HepG2 (cell line): ENCODE measurements around the gene TENM3. TPM values are rescaled to one million over a fixed set of nuclear protein-coding genes. Genes with fewer than 3 reads are reported as not detected.

Source experiments
- ATAC-seq: fragments of 200-7000 bp; cut with Tn5 transposase; 3 replicates; pipeline ENCODE4 v1.9.1; 2020; ENCODE audit warnings: mild to moderate bottlenecking, moderate library complexity
- BruUV-seq: library from RNA; stranded (reverse); fragments of 400-500 nt; replicated peaks from 2 replicates; lab custom pipeline; 2021; lab: Mats Ljungman, UMichigan
- CTCF ChIA-PET: fragments of 300-600 bp; formaldehyde crosslinking; extraction: SDS; loops from one replicate; lab custom pipeline; 2021; ENCODE audit warnings: low total read pairs, inconsistent platforms, low intra/inter-chr PET ratio; lab: Yijun Ruan, JAX
- POLR2A ChIA-PET: fragments of 350-600 bp; sonication (Branson Sonifier 250); formaldehyde crosslinking; loops from one replicate; lab custom pipeline; 2020; ENCODE audit warnings: antibody characterized with exemption, inconsistent platforms; lab: Yijun Ruan, JAX
- DNase-seq: peaks from one replicate; pipeline ENCODE4 v3.0.0-alpha.2; 2015; ENCODE audit warnings: low spot score
- FAIRE-seq: peaks from 3 replicates; lab custom pipeline; 2011; peaks lifted over from hg19 to GRCh38; lab: Jason Lieb, UNC
- H2AFZ ChIP-seq: one replicate; pipeline ENCODE4 v1.6.1; 2011; ENCODE audit warnings: low read length, inconsistent platforms
- H3K27ac ChIP-seq: fragments of 300-600 bp; 3 replicates; pipeline ENCODE4 v1.8.0; 2011; ENCODE audit warnings: mixed run types, mild to moderate bottlenecking, mixed read lengths, low read length, inconsistent platforms; ENCODE audit not compliant: insufficient read depth; ENCODE audit errors: extremely low read length
- H3K27me3 ChIP-seq, 2 experiments: fragments of 200-600 bp in 1 of 2; 2 replicates in 1 of 2; 3 replicates in 1 of 2; pipeline versions ENCODE4 v1.6.0 to v1.8.0; 2011; ENCODE audit warnings: low read length in 2 of 2, mild to moderate bottlenecking in 2 of 2, moderate library complexity in 2 of 2, inconsistent platforms in 1 of 2; ENCODE audit not compliant: insufficient read depth in 2 of 2, control insufficient read depth in 1 of 2
- H3K36me3 ChIP-seq, 2 experiments: fragments of 200-600 bp in 1 of 2; replicated peaks in 1 of 2; 2 replicates in 1 of 2; 3 replicates in 1 of 2; pipeline versions ENCODE4 v1.5.1 to v1.8.0; 2011; ENCODE audit warnings: low read length in 2 of 2, inconsistent platforms in 1 of 2; ENCODE audit not compliant: insufficient read depth in 2 of 2, control insufficient read depth in 1 of 2
- H3K4me1 ChIP-seq: 2 replicates; pipeline ENCODE4 v1.5.1; 2012; ENCODE audit warnings: low read length, inconsistent platforms; ENCODE audit not compliant: insufficient read depth
- H3K4me2 ChIP-seq: 2 replicates; pipeline ENCODE4 v1.6.0; 2011; ENCODE audit warnings: low read depth, low read length, inconsistent platforms
- H3K4me3 ChIP-seq, 3 experiments: fragments of 200-600 bp in 1 of 3; sonication (generic), shearing (Covaris generic) in 1 of 3; replicated peaks in 1 of 3; 2 replicates each; pipeline ENCODE4 v1.5.1; 2011 to 2016; ENCODE audit warnings: low read length in 3 of 3, inconsistent platforms in 2 of 3, low read depth in 2 of 3, mild to moderate bottlenecking in 2 of 3, control low read depth in 1 of 3, mixed read lengths in 1 of 3; ENCODE audit not compliant: insufficient read depth in 1 of 3
- H3K79me2 ChIP-seq: one replicate; pipeline ENCODE4 v1.6.1; 2011; ENCODE audit warnings: low read length, inconsistent platforms; ENCODE audit not compliant: insufficient read depth
- H3K9ac ChIP-seq: 2 replicates; pipeline ENCODE4 v1.6.0; 2011; ENCODE audit warnings: mild to moderate bottlenecking, low read depth, low read length, inconsistent platforms; ENCODE audit not compliant: insufficient read depth
- H3K9me3 ChIP-seq: 2 replicates; pipeline ENCODE4 v1.5.1; 2012; ENCODE audit warnings: mild to moderate bottlenecking, low read length
- H4K20me1 ChIP-seq: 2 replicates; pipeline ENCODE4 v1.6.0; 2011; ENCODE audit warnings: inconsistent platforms, mild to moderate bottlenecking, low read length, moderate library complexity; ENCODE audit not compliant: insufficient read depth
- ARID3A ChIP-seq: IDR thresholded peaks from 2 replicates; pipeline ENCODE4 v1.6.1; 2012; ENCODE audit warnings: low read depth, low read length, improper control_type of control experiment
- E2F5 ChIP-seq: sonication (generic); formaldehyde crosslinking; conservative IDR thresholded peaks from 2 replicates; pipeline ENCODE4 v1.4.0; 2020; ENCODE audit warnings: missing genetic modification reagents
- IKZF4 ChIP-seq: sonication (generic); formaldehyde crosslinking; IDR thresholded peaks from 2 replicates; pipeline ENCODE4 v1.5.1; 2020; ENCODE audit warnings: borderline replicate concordance, mild to moderate bottlenecking, low read depth, missing genetic modification reagents; ENCODE audit errors: not compliant biosample characterization
- PRDM10 ChIP-seq: sonication (generic); formaldehyde crosslinking; IDR thresholded peaks from 2 replicates; pipeline ENCODE4 v1.4.0; 2020; ENCODE audit warnings: low read depth, missing genetic modification reagents
- TBX2 ChIP-seq: sonication (generic); formaldehyde crosslinking; IDR thresholded peaks from 2 replicates; pipeline ENCODE4 v1.5.0; 2020; ENCODE audit warnings: missing genetic modification reagents, mild to moderate bottlenecking, borderline replicate concordance
- YEATS4 ChIP-seq: sonication (generic); formaldehyde crosslinking; IDR thresholded peaks from 2 replicates; pipeline ENCODE4 v1.4.0; 2020; ENCODE audit warnings: missing genetic modification reagents, borderline replicate concordance
- ZBTB2 ChIP-seq: sonication (generic); formaldehyde crosslinking; IDR thresholded peaks from 2 replicates; pipeline ENCODE4 v1.8.0; 2022; ENCODE audit warnings: low read depth, missing genetic modification reagents
- ZC3H4 ChIP-seq: sonication (generic); formaldehyde crosslinking; IDR thresholded peaks from 2 replicates; pipeline ENCODE4 v1.4.0; 2020; ENCODE audit warnings: missing genetic modification reagents, borderline replicate concordance
- ZNF143 ChIP-seq: sonication (generic); formaldehyde crosslinking; IDR thresholded peaks from 2 replicates; pipeline ENCODE4 v1.4.0; 2020; ENCODE audit warnings: missing genetic modification reagents
- ZNF570 ChIP-seq: sonication (generic); formaldehyde crosslinking; IDR thresholded peaks from 2 replicates; pipeline ENCODE4 v1.4.0; 2020; ENCODE audit warnings: mild to moderate bottlenecking, missing genetic modification reagents, borderline replicate concordance
- ZNF605 ChIP-seq: sonication (generic); formaldehyde crosslinking; IDR thresholded peaks from 2 replicates; pipeline ENCODE4 v1.8.0; 2022; ENCODE audit warnings: mild to moderate bottlenecking, missing genetic modification reagents
- WGBS: methylation state at CpG from one replicate; pipeline ENCODE4 v1.1.6; 2017; ENCODE audit warnings: low lambda C conversion rate; 5-methylcytosine and 5-hydroxymethylcytosine counted together
- in situ Hi-C: cut with HindIII; loops from 2 replicates; pipeline ENCODE4 v1.10.0; 2017; ENCODE audit warnings: low pct_unique_long_range_greater_than_20kb; ENCODE audit not compliant: extremely low pct_ligation_motif_present
- intact Hi-C: fragments of 100-400 bp; cut with micrococcal nuclease; formaldehyde crosslinking; loops from one replicate; pipeline ENCODE4 v1.10.0; 2022; ENCODE audit not compliant: unreplicated experiment
- polyA plus RNA-seq, 8 experiments: library from polyadenylated mRNA; depleted of rRNA in 3 of 8; stranded (reverse) in 7 of 8; unstranded in 1 of 8; fragments of >200 nt; fragmentation: Illumina TruSeq in 4 of 8; extraction: Trizol in 4 of 8; gene quantifications; 2 replicates each; pipeline versions ENCODE4 v1.2.1 to v1.2.3, GENCODE V29; 2011 to 2016; ENCODE audit warnings: low read depth in 4 of 8, missing spikeins in 1 of 8, mixed read lengths in 1 of 8; ENCODE audit not compliant: insufficient read depth in 1 of 8
- total RNA-seq, 5 experiments: library from RNA; depleted of rRNA; stranded (reverse); fragments of >200 nt; fragmentation: Illumina TruSeq; extraction: Trizol; gene quantifications; 2 replicates each; pipeline ENCODE4 v1.2.3, GENCODE V29; 2016; ENCODE audit warnings: low read depth in 1 of 5

The TENM3 gene
- total and polyA plus RNA-seq, 2 of the 13 experiments (the other 11 are each of a cell fraction or from before 2014, with no cell fraction given): 0.04 TPM; not detected in 1

GRCh38 chr4:182493377-182493776 is 250.2 kb downstream of the TENM3 start:
- Histone ChIP-seq H4K20me1 (no peaks in the 10 kb centered on the region), H3K4me3 (no peak overlapping the region), H3K36me3 (no peaks in the 10 kb centered on the region), H2AFZ (no peak overlapping the region), H3K79me2 (no peaks in the 10 kb centered on the region), H3K4me1 (no peaks in the 10 kb centered on the region), H3K9me3 (no peaks in the 10 kb centered on the region), H3K27ac (no peak overlapping the region), H3K27me3 (no peaks in the 10 kb centered on the region), H3K9ac (no peak overlapping the region), H3K4me2 (no peak overlapping the region)
- no TSS peak for BruUV-seq
- ATAC-seq (no peak), FAIRE-seq (no peak), DNase-seq (no peak)
- CTCF ChIA-PET: no interaction called here
- TF ChIP-seq ZNF143 (CRISPR knock-in tag): no peak
- TF ChIP-seq ZNF605 (CRISPR knock-in tag): no peak
- no peak for TF ChIP-seq ZC3H4 (CRISPR knock-in tag)
- TF ChIP-seq YEATS4 (CRISPR knock-in tag): no peak
- TF ChIP-seq IKZF4 (CRISPR knock-in tag): no peak
- no peak for TF ChIP-seq ZBTB2 (CRISPR knock-in tag)
- TF ChIP-seq ZNF570 (CRISPR knock-in tag): no peak
- TF ChIP-seq PRDM10 (CRISPR knock-in tag): no peak
- no peak for TF ChIP-seq E2F5
- TF ChIP-seq ARID3A: no peak
- no peak for TF ChIP-seq TBX2
- intact Hi-C loops (no loop called here), in situ Hi-C loops (no loop called here)
- POLR2A ChIA-PET: no interaction called here
- 38% methylated on average over 3 of the region's 3 CpGs for WGBS
